Activated naive CD8-positive, alpha-beta T cell treated with anti-CD3 and anti-CD28 coated beads, Interleukin-2, amount 50 U/mL, for 16 hours (primary cell): ENCODE measurements around the gene MEA1.

Source experiments
- DNase-seq: peaks from one replicate; pipeline ENCODE4 v3.0.0-alpha.2; 2020; ENCODE audit warnings: low read depth, low spot score

Gene MEA1

DNA sequence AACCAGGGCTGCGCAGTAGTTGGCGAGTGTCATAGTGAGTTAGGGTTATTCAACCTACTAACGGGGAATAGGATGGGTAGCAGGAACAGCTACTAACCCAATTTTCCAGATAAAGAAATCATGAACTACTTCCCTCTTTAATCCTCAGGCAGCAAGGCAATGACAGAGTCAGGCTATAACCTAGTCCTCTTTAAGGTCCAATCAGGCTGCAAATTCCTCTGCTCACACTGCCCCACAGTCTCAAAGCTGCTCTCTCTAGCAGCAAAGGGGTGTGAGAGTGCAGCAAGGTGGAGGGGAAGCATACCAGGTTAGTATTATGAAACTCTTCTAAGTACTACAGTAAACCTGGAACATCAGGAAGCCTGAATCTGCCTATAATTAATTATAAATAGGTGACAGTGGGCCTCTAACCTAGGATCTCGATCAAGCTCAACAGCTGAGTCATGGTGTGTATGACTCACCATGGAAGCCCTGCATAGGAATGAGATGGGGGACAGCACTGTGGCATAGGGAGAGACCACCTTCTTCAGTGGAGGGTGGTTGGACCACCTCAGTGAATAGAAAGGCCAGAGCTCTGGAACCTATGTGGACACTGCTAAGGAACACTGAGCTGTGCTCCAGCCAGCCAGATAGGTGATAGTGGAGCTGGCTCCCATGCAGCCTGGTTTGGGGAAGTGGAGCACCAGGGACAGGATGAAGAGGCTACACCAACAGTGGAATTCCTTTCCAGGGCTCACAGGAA, 42.7 kb downstream of the MEA1 start:
- no peak for DNase-seq

DNA sequence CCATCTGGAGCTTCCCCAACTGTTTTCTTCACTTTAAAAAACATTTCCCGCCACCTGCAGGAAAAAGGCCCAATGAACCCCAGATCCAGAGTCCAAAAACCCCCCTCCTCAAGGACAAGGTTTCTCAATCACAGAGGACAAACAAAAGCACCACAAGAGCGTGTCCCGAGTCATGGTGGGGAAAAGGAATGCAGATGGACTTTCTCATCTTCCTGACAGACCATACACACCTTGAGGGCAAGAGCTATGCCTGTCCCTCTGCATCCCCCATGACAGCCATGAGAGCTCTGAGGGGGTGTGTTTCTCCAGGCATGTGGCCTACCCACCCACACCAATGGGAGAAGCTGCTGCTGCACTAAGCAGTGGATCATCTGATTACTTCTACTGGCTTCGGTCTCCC, 43.8 kb downstream of the MEA1 start:
- DNase-seq, result no peak

DNA sequence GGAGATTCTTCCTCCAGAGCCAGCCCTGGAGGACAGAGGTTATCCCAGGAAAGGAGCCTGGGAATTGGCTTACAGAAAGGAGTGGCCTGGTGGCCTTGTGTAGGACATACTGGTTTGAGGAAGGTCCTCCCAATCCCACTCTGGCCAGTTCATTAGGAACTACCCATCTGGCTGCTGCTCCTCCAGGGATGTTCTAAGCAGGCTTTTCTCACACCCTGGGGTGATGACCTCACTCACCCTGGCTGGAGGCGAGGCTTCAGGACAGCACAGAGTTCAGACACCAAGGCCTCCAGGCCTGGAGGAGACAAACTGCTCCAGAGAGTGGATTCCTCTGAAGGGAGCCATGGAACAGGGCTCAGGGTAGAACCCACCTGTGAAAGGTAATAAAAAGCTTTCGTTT, 44.3 kb downstream of the MEA1 start:
- no peak for DNase-seq

DNA sequence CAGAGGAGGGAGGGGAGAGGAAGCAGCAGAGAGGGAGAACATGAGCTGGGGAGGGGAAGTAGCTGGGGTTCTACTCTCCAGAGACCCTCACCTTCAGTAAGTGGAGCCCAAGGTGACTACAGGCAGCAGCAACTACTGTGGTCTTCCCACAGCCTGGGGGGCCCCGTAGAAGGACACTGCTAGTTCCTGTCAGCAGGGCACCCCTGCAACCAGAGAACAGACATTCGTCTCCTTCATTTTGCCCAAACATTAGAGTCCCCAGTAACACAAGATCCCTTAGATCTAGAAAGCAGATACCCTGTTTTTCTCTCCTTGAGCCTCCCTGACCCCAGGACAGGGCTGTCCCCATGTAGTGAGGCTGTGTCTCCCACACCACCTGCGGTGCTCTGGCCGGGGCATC, 45.0 kb downstream of the MEA1 start:
- DNase-seq, result no peak

DNA sequence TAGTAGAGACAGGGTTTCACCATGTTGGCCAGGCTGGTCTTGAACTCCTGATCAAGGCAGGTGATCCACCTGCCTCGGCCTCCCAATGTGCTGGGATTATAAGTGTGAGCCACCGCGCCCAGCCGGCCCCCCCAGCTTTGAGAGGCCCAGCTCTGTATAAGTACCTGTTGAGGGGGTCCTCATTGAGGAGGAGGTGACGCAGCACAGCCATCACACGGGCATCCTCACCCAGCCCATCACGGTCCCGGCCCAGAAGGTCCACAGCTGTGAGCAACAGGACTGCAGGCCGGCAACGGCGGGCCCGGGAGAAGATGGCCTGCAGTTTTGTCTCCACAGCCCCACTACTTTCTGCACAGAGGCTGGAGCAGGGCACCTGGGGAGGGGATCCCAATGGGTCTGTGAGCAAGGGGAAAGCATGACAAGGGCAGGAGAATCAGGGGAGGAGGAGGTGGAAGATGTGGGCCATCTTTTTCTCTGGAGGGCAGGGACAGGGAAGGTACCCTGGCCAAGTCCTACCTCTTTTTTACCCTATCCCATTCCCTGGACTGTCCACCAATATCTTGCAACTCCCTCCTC, 45.5 kb downstream of the MEA1 start:
- DNase-seq, result no peak

DNA sequence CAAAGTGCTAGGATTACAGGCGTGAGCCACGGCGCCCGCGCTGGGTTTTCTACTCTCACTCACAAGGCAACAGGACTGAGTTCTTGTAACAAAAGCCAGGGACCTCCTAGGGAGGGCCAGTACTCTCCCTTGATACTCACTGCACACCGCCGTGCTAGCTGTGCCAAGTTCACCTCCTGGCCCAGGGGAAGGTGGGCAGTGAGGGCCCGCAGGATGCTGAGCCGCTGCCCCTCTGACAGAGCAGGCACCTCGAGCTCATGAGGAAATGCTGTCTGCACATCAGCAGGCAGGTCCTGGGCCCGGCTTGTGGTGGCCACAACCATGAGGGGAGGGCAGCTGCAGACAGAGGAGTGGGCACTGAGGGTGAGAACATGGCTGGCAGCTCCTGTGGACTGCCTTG, 46.5 kb downstream of the MEA1 start:
- no peak for DNase-seq

DNA sequence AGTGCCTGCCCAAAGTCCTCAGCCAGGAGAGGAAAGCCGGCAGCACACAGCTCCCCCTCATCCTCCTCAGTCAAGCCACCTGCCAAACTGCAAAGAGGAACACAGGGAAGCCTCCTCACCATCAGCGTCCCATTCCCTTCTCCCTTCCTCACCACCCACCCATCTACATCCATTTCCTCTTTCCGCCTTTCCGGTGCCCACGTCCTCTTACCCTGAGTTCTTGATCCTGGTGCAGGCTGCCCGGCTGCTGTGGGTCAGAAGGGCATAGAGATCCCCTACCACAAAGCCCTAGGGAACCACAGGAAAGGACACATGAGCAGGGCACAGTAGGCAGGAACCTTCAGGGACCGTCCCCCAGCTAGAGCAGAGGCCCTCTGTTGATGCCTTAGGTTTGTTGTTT, 47.2 kb downstream of the MEA1 start:
- DNase-seq, result no peak

DNA sequence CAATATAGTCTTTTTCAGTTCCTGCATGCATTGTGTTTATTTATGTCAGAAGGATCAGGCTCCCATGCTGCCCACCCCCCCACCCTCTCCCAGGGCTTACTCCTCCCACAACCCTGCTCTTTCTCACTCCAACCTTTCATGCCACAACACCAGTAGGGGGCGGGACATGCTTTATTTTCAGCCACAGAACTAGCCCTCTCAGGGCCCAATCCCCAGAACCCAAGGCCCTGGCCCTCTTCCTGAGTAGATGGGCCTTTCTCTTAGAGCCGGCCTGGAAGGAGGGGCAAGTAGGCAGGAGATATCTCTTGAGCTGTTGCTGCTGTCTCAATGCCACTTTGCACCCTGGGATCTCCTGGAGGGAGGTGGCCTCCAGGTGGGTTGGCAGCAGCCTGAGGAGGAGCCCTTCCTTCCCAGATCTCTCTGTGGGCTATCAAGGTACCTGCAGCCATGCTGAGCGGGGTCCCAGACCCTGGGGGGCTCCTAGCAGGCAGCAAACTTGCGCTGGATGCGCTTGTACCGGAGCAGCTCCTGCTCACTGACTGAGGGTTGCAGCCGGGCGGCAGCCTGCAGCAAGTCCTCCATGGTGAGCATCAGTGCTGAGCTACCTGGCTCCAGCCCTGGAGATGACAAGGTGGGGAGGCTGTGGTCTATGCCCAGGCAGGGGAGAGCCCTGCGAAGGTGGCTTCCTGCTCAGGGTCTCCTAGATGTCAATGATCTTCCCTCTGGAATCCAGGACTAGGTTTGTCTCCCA, 49.7 kb downstream of the MEA1 start:
- no peak for DNase-seq

DNA sequence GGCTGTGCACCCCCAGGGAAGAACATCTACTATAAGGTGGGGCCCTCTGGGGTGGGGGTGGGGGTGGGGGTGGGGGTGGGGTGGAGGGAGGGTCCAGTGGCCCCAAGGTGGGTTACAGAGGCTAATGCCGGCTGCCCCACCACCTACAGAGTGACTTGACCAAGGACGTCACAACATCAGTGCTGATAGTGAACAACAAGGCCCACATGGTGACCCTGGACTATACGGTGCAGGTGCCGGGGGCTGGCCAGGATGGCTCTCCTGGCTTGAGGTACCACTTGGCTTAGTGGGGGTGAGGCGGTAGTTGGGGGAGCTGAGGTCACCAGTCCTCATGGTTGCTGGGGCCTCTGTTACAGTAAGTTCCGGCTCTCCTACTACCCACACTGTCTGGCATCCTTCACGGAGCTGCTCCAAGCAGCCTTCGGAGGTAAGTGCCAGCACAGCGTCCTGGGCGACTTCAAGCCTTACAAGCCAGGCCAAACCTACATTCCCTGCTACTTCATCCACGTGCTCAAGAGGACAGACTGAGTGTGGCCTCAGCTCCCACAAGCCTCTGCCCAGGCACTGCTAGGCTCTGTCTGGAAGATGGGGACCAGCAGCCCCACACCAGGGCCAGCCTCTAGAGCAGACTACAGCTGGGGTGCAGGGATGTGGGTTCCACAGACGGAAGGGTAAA, 50.4 kb downstream of the MEA1 start:
- DNase-seq, result no peak

DNA sequence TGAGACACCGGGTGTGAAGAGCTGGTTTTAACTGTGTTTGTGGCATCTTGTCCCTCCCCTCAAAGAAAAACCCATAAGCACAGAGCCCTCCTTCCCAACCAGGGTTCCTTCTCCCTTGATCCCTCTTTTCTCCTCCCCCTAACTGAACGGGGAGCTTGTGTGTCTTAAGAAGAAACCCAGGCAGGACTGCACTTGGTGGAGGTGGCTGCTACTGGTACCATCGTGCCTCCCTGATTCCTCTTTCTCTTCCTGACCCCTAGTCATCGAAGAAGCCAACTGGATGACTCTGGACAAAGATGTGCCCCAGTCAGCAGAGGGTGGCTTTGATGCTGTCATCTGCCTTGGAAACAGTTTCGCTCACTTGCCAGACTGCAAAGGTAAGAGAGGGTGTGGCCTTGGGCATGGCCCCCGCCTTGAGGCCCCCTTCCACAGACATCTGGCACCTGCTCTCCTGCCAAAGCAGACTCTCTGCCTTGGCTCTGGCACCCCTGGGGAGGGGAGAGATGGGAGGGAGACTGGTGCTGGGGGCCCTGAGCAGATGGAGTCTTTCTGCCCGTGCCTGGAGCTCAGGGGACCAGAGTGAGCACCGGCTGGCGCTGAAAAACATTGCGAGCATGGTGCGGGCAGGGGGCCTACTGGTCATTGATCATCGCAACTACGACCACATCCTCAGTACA, 51.1 kb downstream of the MEA1 start:
- no peak for DNase-seq

DNA sequence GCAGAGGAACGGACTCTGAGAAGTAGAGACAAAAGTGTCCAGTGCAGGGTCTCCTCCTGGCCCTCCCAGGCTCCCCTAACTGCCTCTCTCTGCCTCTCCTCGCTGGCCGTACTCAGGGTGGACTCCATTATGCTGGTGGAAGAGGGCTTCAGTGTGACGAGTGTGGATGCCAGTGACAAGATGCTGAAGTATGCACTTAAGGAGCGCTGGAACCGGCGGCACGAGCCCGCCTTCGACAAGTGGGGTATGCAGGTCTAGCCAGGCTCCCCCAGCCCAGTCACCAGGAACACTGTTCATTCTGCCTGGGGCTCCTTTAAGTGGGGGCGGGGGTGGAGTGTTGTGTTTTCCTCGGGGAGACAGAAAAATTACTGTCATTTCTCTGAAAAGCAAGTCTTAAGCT, 51.6 kb downstream of the MEA1 start:
- DNase-seq, result no peak
